Measurements from ENCODE around the gene PPP1R18. TPM values are rescaled to one million over a fixed set of nuclear protein-coding genes. Genes with fewer than 3 reads are reported as not detected.

PPP1R18 gene
- total and polyA plus RNA-seq, 9 of the 15 experiments (the other 6 are each of a cell fraction or from before 2014, with no cell fraction given) = 12.0 to 99.2 (median 42.6) TPM

DNA sequence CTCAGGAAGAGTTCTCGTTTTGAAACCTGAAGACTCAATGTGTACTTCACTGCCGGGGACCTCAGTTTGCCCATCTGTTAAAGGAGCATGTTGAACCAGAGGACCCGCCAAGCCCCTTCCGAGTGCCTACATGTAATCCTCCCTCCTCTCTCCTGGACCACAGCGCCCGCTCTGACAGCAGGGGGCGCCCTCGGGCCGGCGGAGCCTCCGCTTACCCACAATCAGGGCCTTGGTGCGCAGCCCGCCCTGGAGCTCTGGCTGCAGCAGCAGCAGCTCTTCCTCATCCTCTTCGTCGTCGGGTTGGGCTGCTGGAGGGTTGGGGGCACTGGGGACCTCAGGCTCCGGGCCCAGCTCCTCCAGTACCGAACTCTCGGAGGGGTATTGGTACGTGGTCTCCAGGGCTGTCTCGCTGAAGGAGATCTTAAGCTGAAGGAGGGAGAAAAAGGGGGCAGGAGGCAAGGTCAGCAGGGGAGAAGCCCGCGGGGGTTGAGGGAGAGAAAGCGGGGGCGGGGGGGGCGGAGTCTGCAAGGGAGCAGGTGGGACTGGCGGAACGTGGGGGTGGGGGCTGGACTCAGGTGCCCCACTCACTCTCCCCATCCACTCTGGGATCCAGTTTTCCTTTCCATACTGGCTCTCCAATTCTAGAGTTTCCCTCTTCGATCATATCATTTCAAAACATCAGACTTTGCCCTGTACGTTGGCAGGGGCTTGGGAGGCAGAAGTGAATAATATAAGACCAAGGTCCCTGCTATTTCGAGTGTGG is 7.3 kb downstream of the PPP1R18 start (continued):
- TF ChIP-seq RNF2 (IDR thresholded peaks at IDR 0.05) (no peak), HMGN3 (IDR thresholded peaks at IDR 0.05; ENCODE audit: borderline replicate concordance, extremely low read depth, insufficient read length, low read depth, low read length) (peak; percentile 43), KAT2B (IDR thresholded peaks at IDR 0.05; ENCODE audit: low read depth, low read length) (no peak), ZNF696 (CRISPR knock-in tag; conservative IDR thresholded peaks at IDR 0.05) (no peak), ETV1 (tag; conservative IDR thresholded peaks at IDR 0.05; ENCODE audit: low read depth) (peak; percentile 41; the same call in 1 of the 2 replicates), RBM25 (IDR thresholded peaks at IDR 0.05; ENCODE audit: low read depth, low read length, severe bottlenecking) (peak; percentile 41), ZNF3 (CRISPR knock-in tag; IDR thresholded peaks at IDR 0.05) (no peak), ZNF589 (CRISPR knock-in tag; IDR thresholded peaks at IDR 0.05; ENCODE audit: low read depth) (no peak), TAF7 (tag; IDR thresholded peaks at IDR 0.05) (no peak), CBFB (CRISPR knock-in tag; IDR thresholded peaks at IDR 0.05) (peak; percentile 63; the same call in 1 of the 2 replicates), ZNF707 (CRISPR knock-in tag; conservative IDR thresholded peaks at IDR 0.05) (no peak), U2AF2 (optimal IDR thresholded peaks at IDR 0.05; ENCODE audit: low read depth, low read length) (no peak), YY1 (IDR thresholded peaks at IDR 0.05; ENCODE audit: borderline replicate concordance in 1 of 3, control insufficient read depth in 1 of 3, extremely low read depth in 1 of 3, insufficient read depth in 3 of 3, insufficient read length in 1 of 3, insufficient replicate concordance in 2 of 3, low read depth in 1 of 3, low read length in 2 of 3) (peak in 1 of 3 experiments; percentile 60), FUS (optimal IDR thresholded peaks at IDR 0.05; ENCODE audit: low read depth, low read length) (no peak), SMAD1 (IDR thresholded peaks at IDR 0.05; ENCODE audit: low read depth, low read length, partially characterized antibody) (no peak), KDM5B (IDR thresholded peaks at IDR 0.05; ENCODE audit: insufficient replicate concordance, low read depth, low read length) (peak; percentile 25)
- TF ChIP-seq, protein P1, sequence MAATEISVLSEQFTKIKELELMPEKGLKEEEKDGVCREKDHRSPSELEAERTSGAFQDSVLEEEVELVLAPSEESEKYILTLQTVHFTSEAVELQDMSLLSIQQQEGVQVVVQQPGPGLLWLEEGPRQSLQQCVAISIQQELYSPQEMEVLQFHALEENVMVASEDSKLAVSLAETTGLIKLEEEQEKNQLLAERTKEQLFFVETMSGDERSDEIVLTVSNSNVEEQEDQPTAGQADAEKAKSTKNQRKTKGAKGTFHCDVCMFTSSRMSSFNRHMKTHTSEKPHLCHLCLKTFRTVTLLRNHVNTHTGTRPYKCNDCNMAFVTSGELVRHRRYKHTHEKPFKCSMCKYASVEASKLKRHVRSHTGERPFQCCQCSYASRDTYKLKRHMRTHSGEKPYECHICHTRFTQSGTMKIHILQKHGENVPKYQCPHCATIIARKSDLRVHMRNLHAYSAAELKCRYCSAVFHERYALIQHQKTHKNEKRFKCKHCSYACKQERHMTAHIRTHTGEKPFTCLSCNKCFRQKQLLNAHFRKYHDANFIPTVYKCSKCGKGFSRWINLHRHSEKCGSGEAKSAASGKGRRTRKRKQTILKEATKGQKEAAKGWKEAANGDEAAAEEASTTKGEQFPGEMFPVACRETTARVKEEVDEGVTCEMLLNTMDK (IDR thresholded peaks at IDR 0.05; ENCODE audit: borderline replicate concordance, insufficient read depth, low read depth, low read length, poor library complexity, severe bottlenecking) = peak; percentile 84
